Renal cortex interstitium (tissue), 15 donors: ENCODE data around the gene DNAH8. TPM values are rescaled to one million over a fixed set of nuclear protein-coding genes. Genes with fewer than 3 reads are reported as not detected.

Experiments used
- DNase-seq, 11 donors: peaks; one replicate each; pipeline ENCODE4 v3.0.0-alpha.2; 2013; ENCODE audit warnings: low read depth in 9 of 11, low spot score in 4 of 11; ENCODE audit errors: extremely low read depth in 1 of 11
- long read RNA-seq, 16 experiments: transcript quantifications; one replicate each; lab custom pipeline, GENCODE V29; 2026
- polyA plus RNA-seq, 3 donors: library from polyadenylated mRNA; unstranded; fragments of 120-200 nt; gene quantifications; one replicate each; pipeline ENCODE4 v1.2.1, GENCODE V29; 2013; ENCODE audit not compliant: insufficient read length in 3 of 3

The DNAH8 gene, protein sequence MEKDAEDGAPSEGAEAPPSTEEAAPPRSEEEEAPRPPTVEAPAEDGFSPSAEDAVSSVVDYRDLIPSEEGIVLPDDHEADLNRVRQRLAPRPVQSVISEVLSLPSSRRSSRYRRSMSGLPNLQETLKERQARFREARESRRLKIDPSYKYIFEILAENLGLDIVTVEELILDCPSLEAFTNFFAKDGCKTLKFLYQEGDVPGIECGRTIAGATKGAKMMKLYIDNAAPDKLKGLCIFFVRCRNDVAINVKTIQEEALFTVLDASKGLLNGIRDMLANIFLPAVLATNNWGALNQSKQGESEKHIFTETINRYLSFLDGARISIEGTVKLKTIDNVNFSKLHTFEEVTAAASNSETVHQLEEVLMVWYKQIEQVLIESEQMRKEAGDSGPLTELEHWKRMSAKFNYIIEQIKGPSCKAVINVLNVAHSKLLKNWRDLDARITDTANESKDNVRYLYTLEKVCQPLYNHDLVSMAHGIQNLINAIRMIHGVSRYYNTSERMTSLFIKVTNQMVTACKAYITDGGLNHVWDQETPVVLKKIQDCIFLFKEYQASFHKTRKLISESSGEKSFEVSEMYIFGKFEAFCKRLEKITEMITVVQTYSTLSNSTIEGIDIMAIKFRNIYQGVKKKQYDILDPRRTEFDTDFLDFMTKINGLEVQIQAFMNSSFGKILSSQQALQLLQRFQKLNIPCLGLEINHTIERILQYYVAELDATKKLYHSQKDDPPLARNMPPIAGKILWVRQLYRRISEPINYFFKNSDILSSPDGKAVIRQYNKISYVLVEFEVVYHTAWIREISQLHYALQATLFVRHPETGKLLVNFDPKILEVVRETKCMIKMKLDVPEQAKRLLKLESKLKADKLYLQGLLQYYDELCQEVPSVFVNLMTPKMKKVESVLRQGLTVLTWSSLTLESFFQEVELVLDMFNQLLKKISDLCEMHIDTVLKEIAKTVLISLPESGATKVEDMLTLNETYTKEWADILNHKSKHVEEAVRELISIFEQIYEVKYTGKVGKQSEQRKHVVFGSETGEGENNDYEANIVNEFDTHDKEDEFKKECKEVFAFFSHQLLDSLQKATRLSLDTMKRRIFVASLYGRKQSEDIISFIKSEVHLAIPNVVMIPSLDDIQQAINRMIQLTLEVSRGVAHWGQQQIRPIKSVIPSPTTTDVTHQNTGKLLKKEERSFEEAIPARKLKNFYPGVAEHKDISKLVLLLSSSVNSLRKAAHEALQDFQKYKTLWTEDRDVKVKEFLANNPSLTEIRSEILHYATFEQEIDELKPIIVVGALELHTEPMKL (N-terminal part only)
- polyA plus RNA-seq, result 1 to 10 TPM in 1 of 3 donors, under 1 TPM in 2; 0.39 to 1.1 (median 0.90) TPM
- long read RNA-seq, donor 1, result 0 reads
- long read RNA-seq, donor 2, result 0 reads
- long read RNA-seq, donor 3, result 0 reads
- long read RNA-seq, donor 4, result 0 reads
- long read RNA-seq, donor 5, result 0 reads
- long read RNA-seq, donor 6, result 0 reads
- long read RNA-seq, donor 7, result 0 reads
- long read RNA-seq, donor 8, result 0 reads
- long read RNA-seq, donor 9, result 0 reads
- long read RNA-seq, donor 10, result 0 reads
- long read RNA-seq, donor 11, result 0 reads
- long read RNA-seq, donor 12, result 0 reads
- long read RNA-seq, donor 13, result 0 reads
- long read RNA-seq, donor 14, result 0 reads
- long read RNA-seq, donor 15, result 0 reads
- long read RNA-seq, donor 16, result 0 reads

DNA sequence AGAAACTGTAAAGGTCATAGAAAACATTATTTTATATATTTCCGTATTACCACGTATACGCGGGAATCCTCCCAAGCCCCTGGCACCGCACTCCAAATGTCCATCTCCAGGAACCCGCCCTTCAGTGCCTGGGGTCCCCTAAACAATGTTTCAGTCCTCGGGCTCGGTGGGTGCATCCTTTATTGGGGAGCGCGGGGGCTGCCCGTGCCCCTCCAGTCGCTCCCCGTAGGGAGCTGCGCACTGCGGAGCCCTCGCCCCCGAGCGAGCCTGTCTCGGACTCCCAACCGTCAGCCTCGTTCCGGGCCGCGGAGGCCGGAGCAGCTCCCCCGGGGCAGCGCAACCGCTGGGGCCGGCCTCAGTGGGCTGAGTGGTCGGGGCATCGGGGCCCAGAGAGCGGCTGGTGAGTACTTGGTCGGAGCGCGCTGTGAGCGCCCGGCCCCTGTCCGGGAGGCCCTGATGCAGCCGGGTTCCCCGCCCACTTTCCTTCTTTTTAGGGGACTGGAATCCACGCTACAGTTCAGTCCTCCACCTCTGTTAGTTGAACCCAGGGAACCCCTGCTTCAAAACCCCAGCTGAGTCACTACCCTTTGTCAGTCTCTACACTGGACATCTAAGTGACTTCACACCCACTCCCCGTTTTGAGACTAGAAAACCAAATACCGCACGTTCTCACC lies at the start of gene DNAH8:
Gene DNAH8 (plus strand): TSS at position 296 of the 674 bp plus-strand sequence. CDS start 7,499 bp downstream, outside the sequence.
- no peak for DNase-seq

DNA sequence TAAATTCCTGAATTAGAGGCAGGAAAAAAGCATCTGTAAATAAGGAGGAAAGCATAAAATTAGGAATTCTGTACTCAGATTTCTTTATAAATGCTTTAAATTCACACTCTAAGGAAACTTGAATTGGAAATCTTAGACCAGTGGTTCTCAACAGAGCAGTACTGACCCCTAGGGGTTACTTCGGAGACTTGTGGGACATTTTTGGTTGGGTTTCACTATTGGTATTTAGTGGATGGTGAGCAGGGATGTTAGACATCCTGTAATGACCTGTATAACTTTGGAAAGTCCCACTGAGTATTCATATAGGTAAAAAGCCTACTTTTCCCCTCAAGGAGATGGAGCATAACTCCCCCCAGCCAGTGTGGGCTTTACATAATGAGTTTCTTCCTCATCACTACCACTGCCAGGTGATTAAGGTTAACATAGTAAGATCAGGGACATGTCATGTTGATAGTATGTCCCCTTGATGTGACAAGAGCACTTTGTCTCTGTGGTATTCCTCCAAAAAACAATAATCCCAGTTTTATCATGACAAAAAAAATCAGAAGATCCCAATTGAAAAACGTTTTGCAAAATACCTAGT lies 43.1 kb upstream of the DNAH8 start:
- peak; percentile 5 to 39 (median 18) for DNase-seq

DNA sequence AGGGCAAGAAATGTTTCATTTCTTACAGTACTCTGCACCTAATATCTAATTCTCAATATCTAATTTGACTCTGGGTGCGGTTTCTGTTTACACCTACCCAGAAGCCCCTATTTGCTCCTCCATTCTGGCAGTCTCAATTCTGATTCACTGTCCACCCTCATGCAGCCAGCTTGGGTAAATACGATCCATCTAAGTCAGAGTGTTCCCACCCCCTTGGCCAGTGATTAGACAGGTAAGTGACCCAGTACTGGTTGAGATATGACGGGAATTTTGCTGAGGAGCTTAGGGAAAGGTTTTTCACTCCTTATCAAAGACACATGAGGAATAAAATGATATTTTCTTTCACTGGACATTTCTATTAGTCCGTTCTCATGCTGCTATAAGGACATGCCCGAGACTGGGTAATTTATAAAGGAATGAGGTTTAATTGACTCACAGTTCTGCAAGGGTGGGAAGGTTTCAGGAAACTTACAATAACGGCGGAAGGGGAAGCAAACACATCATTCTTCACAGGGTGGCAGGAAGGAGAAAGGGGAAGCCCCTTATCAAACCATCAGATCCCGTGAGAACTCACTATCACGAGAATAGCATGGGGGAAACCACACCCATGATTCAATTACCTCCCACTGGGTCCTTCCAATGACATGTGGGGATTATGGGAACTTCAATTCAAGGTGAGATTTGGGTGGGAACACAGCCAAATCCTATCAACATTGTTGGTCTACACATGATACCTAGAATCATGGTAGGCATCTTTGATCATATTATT lies 41.5 kb upstream of the DNAH8 start:
- no peak for DNase-seq

DNA sequence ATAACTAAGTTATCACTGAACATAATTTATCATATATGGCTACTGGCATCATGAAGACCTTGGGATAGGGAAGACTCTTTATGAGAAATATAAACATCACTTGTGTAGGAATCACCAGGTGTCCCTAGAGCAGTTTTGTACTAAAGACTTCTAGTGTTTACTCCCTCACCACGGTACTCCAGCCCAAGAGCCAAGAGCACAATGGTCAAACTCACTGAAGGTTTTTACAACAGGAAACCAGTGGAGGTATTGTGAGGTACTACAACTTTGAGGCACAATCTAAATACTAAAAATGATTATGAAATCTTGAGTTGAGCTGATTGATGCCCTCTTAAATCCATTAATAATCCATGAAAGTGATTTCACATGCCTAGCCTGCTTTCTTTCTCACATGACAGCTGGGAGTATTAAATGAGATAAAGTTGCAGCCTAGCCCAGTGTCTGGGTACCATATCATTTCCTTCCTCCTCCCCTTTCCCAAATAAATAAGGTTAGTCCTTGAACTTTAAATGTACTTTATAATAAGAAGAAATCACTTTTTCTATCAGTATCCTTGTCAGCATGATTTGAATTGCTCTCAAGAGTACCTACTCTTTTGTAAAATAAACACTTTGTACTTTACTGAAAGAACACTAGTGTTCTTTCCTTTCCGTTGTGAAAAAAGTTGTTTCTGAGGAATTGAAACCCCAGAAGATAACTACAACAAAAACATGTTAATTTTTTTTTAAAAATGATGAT lies 38.7 kb upstream of the DNAH8 start:
- no peak for DNase-seq

DNA sequence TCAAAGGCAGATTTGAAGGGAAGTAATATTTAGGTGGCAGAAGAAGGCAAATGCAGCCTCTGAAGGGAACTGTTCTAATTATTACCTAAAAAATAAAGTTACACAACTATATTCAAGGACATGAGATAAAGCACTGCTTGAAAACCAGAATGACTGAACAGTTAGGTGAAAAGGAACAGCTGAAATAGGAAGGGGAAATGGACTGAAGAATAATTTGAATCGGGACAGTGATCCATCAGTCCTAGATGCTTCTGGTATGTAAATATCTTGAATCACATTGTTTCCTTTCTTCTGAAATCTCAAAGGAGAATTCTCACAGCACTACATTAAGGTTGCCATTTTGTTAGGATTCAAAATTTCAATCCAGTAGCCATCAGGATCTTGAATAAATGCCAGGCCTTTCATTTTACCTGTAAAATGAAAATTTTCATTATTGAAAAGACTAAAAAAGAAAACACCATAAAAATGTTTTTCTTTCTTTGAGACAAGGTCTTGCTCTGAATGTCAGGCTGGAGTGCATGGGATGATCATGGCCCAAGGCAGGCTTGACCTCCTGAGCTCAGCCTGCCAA lies 38.1 kb upstream of the DNAH8 start:
- DNase-seq, result no peak

DNA sequence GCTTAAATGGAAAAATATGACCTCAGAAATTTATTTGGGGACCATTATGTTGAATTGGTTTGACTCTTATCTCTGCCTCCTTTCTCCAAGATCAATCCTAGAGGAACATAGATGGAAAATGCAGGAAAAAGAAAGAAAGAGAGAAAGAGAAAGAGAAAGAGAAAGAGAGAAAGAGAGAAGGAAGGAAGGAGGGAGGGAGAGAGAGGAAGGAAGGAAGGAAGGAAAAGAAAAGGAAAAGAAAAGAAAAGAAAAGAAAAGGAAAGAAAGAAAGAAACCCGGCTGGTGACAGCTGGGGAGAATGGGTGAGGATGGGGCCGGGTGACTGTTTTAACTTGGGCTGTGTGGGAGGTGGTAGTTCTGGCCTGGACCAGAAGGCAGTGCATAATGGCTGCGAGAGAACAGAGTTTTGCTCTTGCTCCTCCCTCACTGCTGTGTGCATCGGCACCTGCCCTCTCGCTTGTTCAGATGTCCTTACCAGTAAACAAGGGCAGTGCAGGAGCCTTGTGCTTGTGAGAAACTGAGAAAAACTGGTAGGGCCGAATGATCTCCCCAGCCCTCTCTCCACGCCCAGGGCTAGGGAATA lies 36.8 kb upstream of the DNAH8 start:
- no peak for DNase-seq

DNA sequence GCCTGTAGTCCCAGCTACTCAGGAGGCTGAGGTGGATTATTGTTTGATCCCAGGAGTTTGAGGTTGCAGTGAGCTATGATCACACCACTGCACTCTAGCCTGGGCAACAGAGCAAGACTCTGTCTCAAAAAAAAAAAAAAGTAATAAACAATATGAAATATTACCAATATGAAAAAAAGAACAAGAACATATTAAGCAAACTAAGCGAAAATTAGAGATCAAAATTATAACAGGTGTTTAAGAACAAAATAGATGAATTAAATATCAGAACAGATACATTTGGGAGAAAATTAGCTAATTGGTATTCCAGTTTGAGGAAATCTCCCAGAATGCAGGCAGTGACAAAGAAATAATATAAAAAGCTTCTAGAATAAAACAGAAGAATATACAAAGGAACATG lies 35.4 kb upstream of the DNAH8 start:
- DNase-seq, result no peak

DNA sequence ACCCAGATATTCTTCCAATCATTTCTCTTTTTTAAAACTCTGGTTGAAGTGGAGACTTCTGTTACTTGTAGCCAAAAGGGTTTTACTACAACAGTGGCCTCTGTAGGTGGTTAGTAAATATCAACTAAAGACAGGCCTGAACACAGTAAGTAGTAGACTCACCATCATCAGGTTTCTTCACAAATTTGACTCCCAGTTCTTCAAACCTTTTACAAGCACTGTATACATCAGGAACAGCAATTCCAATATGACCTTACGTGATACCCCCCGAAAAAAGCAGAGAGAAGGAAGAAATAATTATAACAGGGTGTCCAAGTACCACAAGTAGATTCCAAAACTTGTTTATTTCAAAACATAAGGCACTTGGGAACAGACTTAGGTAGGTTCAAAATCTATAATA lies 33.3 kb upstream of the DNAH8 start:
- no peak for DNase-seq

DNA sequence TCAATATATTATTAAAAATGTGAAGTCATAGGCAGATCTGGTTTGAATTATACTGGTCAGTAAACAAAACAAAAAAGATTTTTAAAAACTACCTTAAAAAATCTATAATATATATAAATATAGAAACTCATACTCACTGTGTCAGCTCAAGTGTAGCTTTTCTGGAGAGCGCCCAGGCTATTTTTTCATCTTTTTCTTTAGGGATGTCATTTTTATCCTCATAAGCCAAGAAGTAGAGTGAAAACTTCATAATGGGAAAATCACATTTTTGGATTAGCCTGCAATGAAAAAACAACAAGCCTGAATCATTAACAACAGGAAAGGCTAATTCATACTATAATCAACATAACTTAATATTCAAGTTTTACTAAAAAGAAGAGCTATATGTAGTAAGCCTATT lies 30.9 kb upstream of the DNAH8 start:
- DNase-seq, result no peak

DNA sequence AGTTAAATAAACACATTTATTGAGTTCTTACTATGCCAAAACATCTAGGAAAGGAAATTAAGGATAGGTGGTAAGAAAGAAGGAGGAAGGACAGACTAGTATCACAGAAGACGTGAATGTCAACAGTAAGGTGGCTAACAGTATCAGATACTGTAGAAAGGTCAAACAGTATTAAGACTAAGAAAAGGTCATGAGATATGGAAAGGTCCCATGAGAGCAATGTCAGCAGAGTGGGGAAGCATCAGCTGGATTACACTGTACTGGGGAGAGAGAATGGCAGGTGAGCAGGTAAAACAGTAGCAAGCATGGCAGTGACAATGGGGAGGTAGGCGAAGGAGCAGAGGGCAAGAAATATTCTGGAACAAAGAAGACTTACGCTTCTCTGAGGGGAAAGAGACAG lies 30.2 kb upstream of the DNAH8 start:
- no peak for DNase-seq

DNA sequence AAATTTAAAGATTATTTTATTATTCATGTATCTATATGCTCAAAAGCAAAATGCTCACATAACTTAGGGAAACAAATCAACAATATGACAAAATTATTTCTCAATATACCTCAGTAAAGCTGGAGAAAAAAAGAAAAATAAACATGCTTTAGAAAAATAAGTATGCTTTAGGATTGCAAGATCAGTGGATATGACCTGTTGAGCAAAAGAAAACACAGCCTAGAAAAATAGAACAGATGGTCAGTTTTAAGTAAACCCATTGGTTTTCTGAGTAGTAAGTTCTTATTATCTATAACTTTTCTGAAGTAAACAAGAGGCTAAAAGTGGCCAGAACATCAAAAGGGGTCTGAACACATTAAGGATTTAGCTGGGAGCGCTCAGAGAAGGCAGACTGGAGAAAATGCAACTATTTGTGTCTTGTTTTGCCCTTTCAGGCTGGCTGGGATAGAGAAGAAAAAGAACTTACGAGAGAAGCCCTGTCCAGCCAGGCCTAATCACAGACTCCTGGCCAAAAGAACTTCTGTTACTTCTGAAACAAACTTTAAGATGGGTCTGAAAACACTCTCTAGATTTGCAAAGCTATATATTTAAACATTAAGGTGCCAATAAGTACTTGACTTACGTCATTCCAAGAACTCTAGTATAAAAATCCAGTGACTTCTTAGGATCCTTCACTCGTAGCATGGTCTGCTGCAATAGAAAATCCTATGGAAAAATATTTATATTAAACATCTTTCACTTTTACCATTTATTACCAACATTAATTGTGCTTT lies 28.7 kb upstream of the DNAH8 start:
- DNase-seq, result no peak

DNA sequence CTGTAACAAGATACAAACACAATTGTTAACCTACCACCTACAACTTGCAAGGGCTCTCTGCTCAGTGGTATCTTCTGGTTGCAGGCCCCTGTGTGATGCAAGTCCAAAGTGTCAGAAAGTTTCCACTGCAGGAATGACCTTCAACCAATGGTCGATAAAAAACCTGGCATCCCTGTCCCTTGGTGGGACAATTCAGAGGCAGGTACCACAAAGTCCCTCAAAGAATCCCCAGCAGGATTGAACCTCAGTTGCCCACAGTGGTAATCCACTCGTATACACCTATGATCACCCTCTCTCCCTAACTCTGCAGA lies 28.1 kb upstream of the DNAH8 start:
- DNase-seq, result no peak

DNA sequence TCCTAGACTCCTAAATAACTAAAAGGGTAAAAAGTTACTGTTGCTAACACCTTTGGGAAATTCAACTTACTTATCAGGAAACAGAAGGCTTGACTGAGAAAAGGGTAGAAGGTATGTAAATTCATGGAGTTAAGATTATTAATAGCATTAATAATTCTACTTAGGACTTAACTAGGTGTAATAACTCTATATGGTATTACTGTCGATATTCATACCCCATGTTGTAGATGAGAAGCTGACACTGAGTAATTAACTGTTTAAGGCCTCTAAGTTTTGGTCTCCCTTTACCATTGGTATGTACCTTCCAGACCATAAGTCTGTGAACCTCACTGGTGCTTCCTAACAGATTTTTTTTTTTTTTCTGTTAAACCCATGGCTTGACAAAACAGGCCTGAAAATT lies 27.6 kb upstream of the DNAH8 start:
- no peak for DNase-seq

DNA sequence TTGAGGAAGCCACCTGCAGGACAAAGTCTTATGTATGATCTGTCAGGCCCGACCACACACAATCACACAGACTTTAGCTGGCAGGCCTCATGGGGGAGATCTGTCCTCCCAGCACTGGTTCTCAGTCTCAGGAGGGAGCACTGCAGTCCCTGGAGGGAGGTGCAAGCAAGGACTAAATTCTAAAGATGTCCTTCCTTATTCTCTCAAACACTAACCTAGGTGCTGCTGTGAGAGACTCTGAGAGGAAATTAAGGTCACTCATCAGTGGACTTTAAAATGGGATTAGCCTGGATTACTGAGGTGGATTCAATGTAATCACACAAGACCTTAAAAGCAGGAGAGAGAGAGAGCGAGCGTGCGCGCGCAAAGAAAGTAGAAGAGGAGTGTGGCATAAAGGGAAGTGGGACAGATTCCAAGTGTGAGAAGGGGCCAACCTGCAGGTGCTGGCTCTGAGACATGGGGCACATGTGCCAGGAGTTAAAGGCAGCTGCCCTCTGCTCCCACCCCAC lies 26.5 kb upstream of the DNAH8 start:
- DNase-seq, result no peak
